HG03039 (cell line): Measurements from ENCODE around the gene ADCY2.

ENCODE experiments used
- ATAC-seq: cut with Tn5 transposase; IDR thresholded peaks from one replicate; pipeline ENCODE4 v1.9.1; 2021; ENCODE audit warnings: mild to moderate bottlenecking, moderate library complexity; ENCODE audit not compliant: unreplicated experiment

Gene ADCY2

GRCh38 chr5:7395947-7396712 lies at the start of gene ADCY2:
TSS of gene ADCY2 (plus strand) at chr5:7396138. CDS start at chr5:7396297, 159 bp downstream.
- ATAC-seq = no peak

- no peak for ATAC-seq
Measured at GRCh38 chr5:7347377-7347776, 48.6 kb upstream of the ADCY2 start.

- ATAC-seq = no peak
Measured at GRCh38 chr5:7348168-7348854, 47.6 kb upstream of the ADCY2 start.

- no peak for ATAC-seq
Measured at GRCh38 chr5:7361593-7361992, 34.3 kb upstream of the ADCY2 start.

GRCh38 chr5:7363067-7363677 lies 32.8 kb upstream of the ADCY2 start:
- ATAC-seq = no peak

- ATAC-seq = no peak
Measured at GRCh38 chr5:7364226-7364875, 31.6 kb upstream of the ADCY2 start.

- ATAC-seq = no peak
Measured at GRCh38 chr5:7367780-7368179, 28.2 kb upstream of the ADCY2 start.

GRCh38 chr5:7372399-7372798 lies 23.5 kb upstream of the ADCY2 start:
- ATAC-seq = no peak

GRCh38 chr5:7374186-7374585 lies 21.8 kb upstream of the ADCY2 start:
- no peak for ATAC-seq

- ATAC-seq = no peak
Measured at GRCh38 chr5:7375457-7375856, 20.5 kb upstream of the ADCY2 start.

GRCh38 chr5:7376871-7377270 lies 19.1 kb upstream of the ADCY2 start:
- ATAC-seq = no peak

GRCh38 chr5:7377761-7378160 lies 18.2 kb upstream of the ADCY2 start:
- no peak for ATAC-seq

GRCh38 chr5:7382588-7382987 lies 13.3 kb upstream of the ADCY2 start:
- ATAC-seq = no peak

GRCh38 chr5:7385681-7386080 lies 10.3 kb upstream of the ADCY2 start:
- ATAC-seq = no peak

- ATAC-seq = no peak
Measured at GRCh38 chr5:7388553-7388952, 7.4 kb upstream of the ADCY2 start.

- ATAC-seq = no peak
Measured at GRCh38 chr5:7391215-7391614, 4.7 kb upstream of the ADCY2 start.

- no peak for ATAC-seq
Measured at GRCh38 chr5:7391814-7392692, 3.9 kb upstream of the ADCY2 start.

- ATAC-seq = no peak
Measured at GRCh38 chr5:7392693-7393024, 3.3 kb upstream of the ADCY2 start.

- no peak for ATAC-seq
Measured at GRCh38 chr5:7393921-7394799, 1.8 kb upstream of the ADCY2 start.
